GM19043 (cell line): ENCODE measurements around the gene RAD51B.

Experiments
- ATAC-seq: cut with Tn5 transposase; IDR thresholded peaks from one replicate; pipeline ENCODE4 v1.9.1; 2021; ENCODE audit warnings: low read depth; ENCODE audit not compliant: unreplicated experiment

RAD51B gene

GRCh38 chr14:68675233-68675577 lies 855.6 kb downstream of the RAD51B start:
- ATAC-seq: no peak

GRCh38 chr14:68676511-68676943 lies 856.9 kb downstream of the RAD51B start:
- no peak for ATAC-seq

DNA sequence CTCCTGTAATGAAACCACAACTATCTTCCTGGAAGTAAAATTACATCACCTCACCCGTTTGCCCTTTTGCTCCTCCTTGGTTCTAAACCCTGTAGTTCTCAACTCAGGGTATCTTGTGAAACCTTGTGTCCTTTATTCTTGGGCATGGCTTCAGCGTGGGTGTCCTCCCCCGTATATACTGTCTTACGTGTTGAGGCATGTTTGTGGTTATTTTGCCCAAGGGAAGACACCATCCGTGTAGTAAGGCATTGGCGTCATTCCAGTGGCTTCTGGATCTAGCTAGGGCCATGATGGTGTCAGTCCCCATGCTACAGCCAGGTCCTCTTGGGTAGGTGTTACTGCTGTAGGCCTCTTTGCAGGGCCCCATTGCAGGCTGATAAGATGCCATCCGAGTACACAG lies 857.9 kb downstream of the RAD51B start:
- ATAC-seq: no peak

GRCh38 chr14:68677901-68678300 lies 858.3 kb downstream of the RAD51B start:
- ATAC-seq: no peak

DNA sequence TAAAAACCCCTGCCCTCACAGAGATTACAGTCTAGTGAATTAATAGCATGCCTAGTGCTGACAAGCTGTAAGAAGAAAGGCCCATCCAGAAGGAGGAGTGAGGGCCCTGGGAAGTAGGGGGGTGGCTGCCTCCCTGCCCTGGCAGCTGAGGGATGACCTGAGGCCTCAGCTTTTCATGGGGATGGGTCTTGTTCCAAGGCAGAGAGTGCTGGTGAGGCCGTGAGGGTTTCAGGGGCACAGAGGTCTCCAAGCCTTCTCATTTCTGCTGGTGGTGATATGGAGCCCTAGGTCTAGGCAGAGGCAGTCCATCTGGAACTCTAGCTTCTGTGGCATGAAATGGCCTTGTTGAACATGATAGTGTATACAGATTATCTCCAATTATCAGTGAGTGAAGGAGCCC lies 858.9 kb downstream of the RAD51B start:
- no peak for ATAC-seq

- no peak for ATAC-seq
Observed at GRCh38 chr14:68679301-68679700, 859.7 kb downstream of the RAD51B start.

DNA sequence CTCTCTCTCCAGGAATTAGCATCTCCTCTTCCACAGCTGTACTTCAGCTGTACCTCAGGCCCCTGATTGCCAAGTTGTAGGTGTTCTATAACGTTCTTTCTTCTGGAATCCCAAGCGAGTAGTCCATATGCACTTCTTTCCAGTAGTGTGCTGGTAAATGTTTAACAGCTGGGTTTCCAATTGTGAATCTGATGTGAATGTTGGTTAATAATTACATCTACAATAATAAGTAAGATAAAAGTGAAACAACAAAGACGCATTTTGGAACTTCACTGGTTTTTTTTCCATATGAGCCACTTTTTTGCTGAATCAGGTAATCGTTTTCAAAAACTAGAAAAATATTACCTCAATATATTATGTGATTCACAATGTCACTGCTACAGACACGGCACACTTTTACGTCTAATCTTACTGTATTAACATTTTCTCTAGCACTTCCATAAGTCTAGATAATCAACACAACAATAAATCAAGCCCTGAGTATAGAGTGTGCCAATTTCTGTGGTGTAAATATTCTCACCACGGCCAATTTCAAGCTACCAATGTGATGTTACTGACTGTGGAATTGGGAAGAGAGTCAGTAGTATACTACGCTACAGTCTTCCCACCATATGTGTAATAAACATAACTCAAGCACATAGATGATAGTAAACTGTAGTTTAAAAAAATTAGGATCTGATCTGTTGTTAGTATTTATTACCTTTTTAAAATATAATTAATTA lies 860.3 kb downstream of the RAD51B start:
- no peak for ATAC-seq

DNA sequence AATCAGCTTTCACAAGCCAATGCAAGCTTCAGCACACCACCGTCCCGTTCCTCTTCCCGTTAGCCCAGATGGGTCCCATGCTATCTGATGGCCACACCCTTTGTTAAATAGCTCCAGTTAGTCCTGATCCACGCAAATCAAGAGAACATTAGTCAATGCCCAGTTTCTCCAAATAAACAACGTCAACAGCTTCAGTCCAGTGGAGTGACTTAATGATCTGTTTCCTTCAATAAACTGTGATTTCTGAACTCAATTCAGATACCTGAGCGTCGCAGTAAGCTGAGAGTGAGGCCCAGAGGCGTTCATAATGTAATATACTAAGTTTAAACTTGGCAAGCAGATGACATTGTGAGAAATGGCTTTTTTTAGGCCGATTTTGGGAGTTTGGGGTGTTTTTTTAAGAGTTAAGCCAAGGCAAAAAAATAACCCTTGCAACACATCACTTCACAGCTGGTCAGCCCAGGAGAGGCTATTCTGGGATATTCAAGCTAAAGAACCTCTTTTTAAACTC lies 861.0 kb downstream of the RAD51B start:
- no peak for ATAC-seq

GRCh38 chr14:68681256-68682011 lies 861.9 kb downstream of the RAD51B start:
- ATAC-seq: no peak

GRCh38 chr14:68682166-68683103 lies 862.9 kb downstream of the RAD51B start:
- no peak for ATAC-seq

DNA sequence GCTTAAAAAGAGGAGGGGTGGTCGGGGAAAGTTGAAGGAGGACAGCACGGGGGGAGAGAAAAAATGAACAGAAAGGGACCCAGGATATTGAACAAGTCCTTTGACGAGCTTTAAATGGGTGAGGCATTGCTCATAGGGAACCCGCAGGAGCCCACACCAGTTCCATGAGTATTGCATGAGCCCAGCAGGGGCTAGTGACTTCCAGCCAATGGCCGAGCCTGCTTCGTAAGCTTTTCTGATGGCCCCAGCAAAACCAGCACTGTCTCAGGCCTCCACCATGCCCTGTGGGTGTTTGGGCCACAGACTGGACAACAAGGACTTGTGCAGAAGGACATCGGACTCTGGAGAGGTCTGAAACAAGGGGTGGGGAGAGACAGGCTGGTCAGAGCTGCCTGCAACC lies 863.7 kb downstream of the RAD51B start:
- ATAC-seq: no peak

DNA sequence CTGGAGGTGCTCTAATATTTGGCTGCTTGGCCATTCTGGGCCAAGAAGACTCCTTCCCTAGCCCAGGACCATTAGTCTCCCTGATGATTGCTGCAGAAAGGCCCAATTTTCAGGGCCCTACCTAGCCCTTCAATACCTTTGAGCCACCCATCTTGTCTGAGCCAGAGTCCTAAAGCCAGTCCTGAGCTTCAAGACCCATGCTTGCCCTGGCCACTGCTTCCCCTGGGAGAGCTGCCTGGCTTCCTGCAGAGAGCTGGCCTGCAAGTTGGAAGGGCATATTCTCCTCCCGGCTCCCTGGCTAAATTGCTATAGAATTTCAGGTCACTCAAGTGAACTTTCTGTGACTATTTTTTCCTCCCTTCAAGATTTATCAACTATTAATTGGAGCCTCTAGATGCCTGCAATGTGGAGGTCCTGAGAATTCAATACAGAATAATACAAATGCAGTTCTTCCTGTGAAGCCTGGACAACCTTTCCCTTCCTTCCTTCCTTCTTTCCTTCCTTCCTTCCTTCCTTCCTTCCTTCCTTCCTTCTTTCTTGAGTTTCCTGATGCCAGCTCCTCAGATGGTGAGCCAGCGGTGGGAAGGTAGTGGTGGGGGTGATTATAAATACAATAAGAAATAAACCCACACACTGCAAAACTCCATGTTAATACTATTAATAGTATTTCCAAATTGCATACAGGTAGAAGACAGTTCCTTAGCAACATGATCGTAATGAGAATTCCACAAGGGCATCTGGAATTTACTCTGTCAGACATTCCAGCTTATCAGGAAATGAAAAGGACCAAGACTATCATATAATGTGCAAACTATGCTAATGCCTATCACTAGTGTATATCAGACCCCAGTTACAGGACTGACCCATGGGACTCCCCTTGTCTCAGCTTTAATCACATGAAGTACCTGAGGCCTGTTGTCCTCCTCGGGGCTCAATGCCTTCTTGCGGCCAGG lies 865.2 kb downstream of the RAD51B start:
- ATAC-seq: no peak

DNA sequence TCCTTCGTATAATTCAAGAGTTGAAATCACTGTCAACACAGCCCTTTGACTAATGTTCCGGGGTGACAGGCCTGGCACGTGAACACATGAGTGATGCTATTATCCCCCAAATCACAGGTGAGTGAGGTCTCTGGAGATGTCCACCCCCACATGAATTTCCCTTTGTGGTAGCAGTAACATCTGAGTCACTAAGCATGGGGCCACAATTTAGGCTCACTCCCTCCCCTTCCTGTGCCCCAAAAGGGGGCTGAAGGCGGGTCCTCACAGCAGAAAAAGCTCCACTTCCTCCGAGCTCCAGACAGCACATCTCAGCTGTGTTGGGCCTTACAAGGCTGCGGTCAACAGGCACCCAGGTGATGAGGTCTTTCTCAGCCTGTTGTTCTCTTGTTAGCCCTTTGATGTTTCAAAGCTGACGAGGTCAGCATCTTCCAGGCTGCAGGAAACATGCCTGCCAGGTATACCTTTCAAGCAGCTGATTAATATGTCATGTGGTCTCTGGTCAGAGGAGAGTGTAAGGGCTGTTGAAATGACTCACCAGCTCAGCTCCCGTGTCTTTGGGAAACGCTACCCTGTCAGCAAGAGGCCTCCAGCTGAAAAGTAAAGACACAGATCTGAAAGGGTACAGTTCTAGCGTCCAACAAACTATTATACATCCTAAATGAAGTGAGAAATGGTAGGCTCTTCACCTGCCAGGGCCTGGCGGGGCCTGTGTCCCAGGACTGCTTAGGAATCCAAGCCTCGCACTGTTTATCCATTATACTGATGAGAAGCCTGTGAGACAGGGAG lies 866.0 kb downstream of the RAD51B start:
- peak; percentile 71 for ATAC-seq

DNA sequence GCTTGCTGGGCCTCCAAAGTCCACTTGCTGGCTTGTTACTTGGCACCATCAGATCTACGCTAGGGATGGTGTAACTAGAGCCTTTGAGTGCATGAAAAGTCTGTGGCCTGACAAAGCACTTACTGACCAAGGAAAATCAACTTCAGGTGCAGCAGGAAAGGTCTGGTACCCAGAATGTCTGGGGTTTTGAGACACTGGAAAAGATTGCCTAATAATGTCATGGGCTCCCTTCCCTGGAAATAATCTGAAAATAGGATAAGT lies 866.6 kb downstream of the RAD51B start:
- no peak for ATAC-seq

- no peak for ATAC-seq
Observed at GRCh38 chr14:68686724-68687123, 867.1 kb downstream of the RAD51B start.

DNA sequence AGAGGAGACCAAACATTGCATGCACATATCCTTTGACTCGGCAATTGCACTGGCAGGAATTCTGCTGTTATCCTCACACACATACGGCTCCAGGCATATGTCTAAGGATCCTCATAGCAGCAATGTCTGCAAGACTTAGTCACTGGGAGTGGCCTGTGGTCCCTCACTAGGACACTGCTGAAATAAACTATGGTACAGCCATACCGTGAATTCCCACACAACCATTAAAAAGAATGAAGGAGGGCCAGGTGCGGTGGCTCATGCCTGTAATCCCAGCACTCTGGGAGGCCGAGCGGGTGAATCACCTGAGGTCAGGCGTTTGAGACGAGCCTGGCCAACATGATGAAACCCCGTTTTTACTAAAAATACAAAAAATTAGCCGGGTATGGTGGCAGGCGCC lies 868.2 kb downstream of the RAD51B start:
- no peak for ATAC-seq

DNA sequence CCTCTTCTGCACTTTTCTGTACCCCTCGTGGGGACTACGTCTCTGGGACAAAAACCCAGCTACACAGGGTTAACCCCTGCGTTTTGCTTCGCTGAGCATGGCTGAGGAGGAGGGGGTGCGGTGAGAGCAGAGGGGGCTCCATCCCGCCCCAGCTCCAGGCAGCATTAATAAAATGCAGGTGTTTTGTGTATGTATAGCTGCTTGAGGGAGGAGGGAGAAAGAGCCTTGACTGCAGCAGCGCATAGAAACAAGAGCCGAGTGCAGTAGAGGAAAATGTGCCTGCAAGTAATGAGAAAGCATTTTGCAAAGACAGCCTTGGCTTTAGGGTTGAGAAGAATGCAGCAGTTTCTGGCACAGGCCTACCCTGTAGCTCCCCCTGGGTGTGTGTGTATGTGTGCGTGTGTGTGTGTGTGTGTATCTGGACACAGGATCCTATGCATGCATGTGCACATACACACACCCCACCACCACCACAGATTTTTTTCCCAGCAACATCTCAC lies 869.3 kb downstream of the RAD51B start:
- ATAC-seq: no peak

- no peak for ATAC-seq
Observed at GRCh38 chr14:68689511-68689910, 869.9 kb downstream of the RAD51B start.
